ENCODE results near the gene NF2.
"Not testable (repeated sequence)": the region's sequence is repeated elsewhere in the genome, so short reads cannot be mapped to it uniquely, and the experiment has no call there.

The NF2 gene

DNA sequence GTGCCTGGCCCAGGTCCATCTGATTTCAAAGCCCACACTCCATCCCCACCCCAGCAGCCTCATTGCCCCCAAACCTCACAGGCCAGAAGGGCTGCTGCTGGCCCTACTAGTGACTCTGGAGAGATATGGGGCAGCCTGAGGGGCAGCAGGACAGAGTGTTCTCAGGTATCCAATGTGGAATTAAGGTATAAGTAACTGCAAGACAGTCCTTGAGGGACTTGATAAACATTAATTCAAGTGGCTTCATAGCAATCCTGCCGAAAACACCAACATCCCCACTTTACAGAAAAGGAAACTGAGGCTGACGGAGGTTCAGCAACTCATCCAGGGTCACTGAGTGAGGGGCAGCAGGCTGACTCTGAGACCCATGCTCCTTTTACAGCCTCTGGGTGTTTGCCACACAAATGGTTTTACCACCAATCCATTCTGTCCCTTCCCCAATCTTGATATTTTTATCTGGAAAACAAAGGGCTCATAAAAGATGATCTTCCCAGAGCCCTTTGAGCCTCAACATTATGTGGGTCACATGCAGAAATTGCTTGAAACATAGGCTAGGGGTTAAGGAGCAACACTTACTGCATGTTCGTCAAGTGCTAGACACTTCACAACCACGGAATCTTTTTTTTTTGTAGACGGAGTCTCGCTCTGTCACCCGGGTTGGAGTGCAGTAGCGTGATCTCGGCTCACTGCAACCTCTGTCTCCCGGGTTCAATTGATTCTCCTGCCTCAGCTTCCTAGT, 24.8 kb upstream of the NF2 start:
- H3K4me3 ChIP-seq (ENCODE audit: low read depth, low read length) = no peak overlapping the region
- in situ Hi-C loops (cut with HindIII; ENCODE audit: low pct_ligation_motif_present, low sequenced_read_pairs) = no loop called here

DNA sequence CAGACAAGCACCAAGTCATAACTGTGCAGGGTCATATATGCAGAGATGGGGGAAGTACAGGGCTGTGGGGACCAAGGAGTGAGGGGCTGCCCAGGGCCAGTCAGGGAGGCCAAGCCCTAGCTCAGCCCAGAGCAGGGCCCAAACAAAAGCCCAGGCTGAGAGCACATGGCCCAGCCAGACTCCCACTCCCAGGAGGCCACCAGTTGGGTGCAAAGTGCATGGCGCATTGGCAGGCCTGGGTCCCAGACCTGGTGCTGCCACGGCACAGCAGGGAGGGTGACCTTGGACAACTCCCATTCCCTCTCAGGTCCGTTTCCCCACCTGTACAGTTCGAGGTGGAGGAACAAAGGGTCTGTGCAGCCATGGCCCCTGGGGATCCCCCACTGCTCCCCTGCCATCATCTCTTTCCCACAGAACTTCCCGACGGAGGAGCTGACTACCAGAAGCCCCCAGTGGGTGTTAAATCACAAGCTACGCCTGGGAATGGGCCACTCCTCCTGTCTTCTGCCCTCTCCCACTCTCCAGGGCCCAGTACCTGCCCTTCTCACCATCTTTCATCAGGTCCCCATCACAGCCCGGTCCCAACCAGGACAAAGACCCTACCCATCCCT, 23.1 kb upstream of the NF2 start:
- H3K27ac ChIP-seq = no peak overlapping the region
- peak overlapping the region; percentile 74 for H3K4me3 ChIP-seq (ENCODE audit: low read depth, low read length)
- in situ Hi-C loops (cut with HindIII; ENCODE audit: low pct_ligation_motif_present, low sequenced_read_pairs) = no loop called here

More for the DNA sequence above, 24.8 kb upstream of the NF2 start:
- DNase-seq = no peak
- Histone ChIP-seq H3K36me3 (replicated peaks) (no peaks in the 10 kb centered on the region), H3K27ac (no peak overlapping the region), H3K27me3 (replicated peaks) (no peaks in the 10 kb centered on the region)
- TF ChIP-seq, protein P1, sequence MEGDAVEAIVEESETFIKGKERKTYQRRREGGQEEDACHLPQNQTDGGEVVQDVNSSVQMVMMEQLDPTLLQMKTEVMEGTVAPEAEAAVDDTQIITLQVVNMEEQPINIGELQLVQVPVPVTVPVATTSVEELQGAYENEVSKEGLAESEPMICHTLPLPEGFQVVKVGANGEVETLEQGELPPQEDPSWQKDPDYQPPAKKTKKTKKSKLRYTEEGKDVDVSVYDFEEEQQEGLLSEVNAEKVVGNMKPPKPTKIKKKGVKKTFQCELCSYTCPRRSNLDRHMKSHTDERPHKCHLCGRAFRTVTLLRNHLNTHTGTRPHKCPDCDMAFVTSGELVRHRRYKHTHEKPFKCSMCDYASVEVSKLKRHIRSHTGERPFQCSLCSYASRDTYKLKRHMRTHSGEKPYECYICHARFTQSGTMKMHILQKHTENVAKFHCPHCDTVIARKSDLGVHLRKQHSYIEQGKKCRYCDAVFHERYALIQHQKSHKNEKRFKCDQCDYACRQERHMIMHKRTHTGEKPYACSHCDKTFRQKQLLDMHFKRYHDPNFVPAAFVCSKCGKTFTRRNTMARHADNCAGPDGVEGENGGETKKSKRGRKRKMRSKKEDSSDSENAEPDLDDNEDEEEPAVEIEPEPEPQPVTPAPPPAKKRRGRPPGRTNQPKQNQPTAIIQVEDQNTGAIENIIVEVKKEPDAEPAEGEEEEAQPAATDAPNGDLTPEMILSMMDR (IDR thresholded peaks at IDR 0.05; ENCODE audit: low read depth, low read length, missing control alignments) = no peak

DNA sequence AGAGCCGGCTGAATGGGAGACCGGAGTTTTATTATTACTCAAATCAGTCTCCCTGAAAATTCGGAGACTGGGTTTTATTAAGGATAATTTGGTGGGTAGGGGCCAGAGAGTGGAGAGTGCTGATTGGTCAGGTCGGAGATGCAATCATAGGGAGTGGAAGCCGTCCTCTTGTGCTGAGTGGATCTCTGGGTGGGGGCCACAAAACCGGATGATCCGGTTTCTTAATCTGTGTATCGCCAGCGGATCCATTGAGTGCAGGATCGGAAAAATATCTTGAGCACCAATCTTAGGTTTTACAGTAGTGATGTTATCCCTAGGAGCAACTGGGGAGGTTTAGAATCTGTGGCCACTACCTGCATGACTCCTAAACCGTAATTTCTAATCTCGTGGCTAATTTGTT, 21.6 kb upstream of the NF2 start:
- no peaks in the 10 kb centered on the region for H3K27me3 ChIP-seq (replicated peaks)
- TF ChIP-seq, protein P1 (IDR thresholded peaks at IDR 0.05; ENCODE audit: low read depth, low read length, missing control alignments) = no peak
- no peak overlapping the region for H3K4me3 ChIP-seq (ENCODE audit: low read depth, low read length)
- H3K36me3 ChIP-seq (replicated peaks) = no peaks in the 10 kb centered on the region
- in situ Hi-C loops (cut with HindIII; ENCODE audit: low pct_ligation_motif_present, low sequenced_read_pairs) = no loop called here
- DNase-seq = no peak
- H3K27ac ChIP-seq = no peak overlapping the region

More for the DNA sequence above, 23.1 kb upstream of the NF2 start:
- H3K36me3 ChIP-seq (replicated peaks) = no peaks in the 10 kb centered on the region
- no peaks in the 10 kb centered on the region for H3K27me3 ChIP-seq (replicated peaks)
- TF ChIP-seq, protein P1 (IDR thresholded peaks at IDR 0.05; ENCODE audit: low read depth, low read length, missing control alignments) = no peak
- no peak for DNase-seq

DNA sequence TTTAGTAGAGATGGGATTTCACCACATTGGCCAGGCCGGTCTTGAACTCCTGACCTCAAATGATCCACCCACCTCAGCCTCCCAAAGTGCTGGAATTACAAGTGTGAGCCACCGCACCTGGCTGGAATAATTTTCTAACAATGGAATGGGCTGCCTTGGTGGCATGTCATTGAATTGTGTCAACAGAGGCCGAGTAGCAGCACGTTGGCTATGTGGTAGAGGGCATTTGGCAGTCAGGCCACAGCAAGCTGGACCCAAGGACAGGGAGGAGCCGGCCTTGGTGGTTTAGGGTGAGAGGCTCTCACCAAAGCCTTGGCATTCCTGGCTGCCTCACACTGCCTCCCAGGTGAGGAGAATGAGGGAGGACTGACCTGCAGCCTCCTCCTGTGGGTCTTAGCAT, 18.5 kb upstream of the NF2 start:
- in situ Hi-C loops (cut with HindIII; ENCODE audit: low pct_ligation_motif_present, low sequenced_read_pairs) = no loop called here
- H3K4me3 ChIP-seq (ENCODE audit: low read depth, low read length) = no peak overlapping the region
- TF ChIP-seq, protein P1 (IDR thresholded peaks at IDR 0.05; ENCODE audit: low read depth, low read length, missing control alignments) = no peak

DNA sequence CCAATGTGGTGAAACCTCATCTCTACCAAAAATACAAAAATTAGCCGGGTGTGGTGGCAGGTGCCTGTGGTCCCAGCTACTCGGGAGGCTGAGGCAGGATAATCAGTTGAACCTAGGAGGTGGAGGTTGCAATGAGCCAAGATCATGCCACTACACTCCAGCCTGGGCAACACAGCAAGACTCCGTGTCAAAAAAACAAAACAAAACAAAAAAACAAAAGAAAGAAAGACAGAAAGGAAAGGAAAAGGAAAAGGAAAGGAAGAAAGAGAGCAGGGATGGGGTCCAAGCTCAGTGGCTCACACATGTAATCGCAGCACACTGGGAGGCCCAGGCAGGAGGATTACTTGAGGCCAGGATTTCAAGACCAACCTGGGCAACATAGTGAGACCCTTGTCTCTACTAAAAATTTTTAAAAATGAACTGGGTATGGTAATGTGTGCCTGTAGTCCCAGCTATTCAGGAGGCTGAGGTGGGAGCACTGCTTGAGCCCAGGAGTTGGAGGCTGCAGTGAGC, 17.2 kb upstream of the NF2 start:
- DNase-seq; in situ Hi-C loops (cut with HindIII; ENCODE audit: low pct_ligation_motif_present, low sequenced_read_pairs); H3K4me3 ChIP-seq (ENCODE audit: low read depth, low read length); H3K36me3 ChIP-seq (replicated peaks); H3K27me3 ChIP-seq (replicated peaks); H3K27ac ChIP-seq: not testable (repeated sequence)

More for the DNA sequence above, 18.5 kb upstream of the NF2 start:
- DNase-seq = no peak
- no peaks in the 10 kb centered on the region for H3K36me3 ChIP-seq (replicated peaks)
- H3K27ac ChIP-seq = no peak overlapping the region
- H3K27me3 ChIP-seq (replicated peaks) = no peaks in the 10 kb centered on the region

DNA sequence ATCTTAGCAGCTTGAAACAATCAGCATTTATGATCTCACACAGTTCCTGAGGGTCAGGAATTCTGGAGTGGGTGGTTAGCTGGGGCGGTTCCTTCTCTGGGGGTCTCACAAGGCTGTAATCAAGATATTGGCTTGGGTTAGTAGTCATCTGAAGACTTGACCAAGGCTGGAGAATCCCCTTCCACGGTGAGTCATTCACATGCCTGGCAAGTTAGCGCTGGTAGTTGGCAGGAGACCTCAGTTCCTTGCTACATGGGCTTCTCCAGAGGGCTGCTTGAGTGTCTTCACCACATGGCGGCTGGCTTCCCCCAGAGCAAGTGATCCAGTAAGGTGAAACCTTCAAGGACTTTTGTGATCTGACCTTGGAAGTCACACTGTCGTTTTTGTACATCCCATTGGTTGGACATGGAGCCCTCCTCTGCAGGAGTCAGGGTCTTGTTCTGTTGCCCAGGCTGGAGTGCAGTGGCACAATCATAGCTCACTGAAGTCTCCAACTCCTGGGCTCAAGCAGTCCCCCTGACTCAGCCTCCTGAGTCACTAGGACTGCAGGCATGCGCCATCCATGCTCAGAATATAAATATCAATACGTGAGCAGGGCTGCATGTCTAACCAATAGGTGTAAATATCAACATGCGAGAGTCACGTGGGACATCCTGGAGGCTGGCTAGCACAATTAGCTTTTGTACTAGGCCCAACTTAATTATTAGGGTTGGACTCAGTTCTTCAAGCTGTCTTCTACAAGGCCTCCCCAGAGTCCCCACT, 15.3 kb upstream of the NF2 start:
- no peak overlapping the region for H3K4me3 ChIP-seq (ENCODE audit: low read depth, low read length)
- no peaks in the 10 kb centered on the region for H3K27me3 ChIP-seq (replicated peaks)
- H3K36me3 ChIP-seq (replicated peaks) = no peaks in the 10 kb centered on the region
- TF ChIP-seq, protein P1 (IDR thresholded peaks at IDR 0.05; ENCODE audit: low read depth, low read length, missing control alignments) = no peak
- H3K27ac ChIP-seq = no peak overlapping the region
- DNase-seq = peak; percentile 74
- in situ Hi-C loops (cut with HindIII; ENCODE audit: low pct_ligation_motif_present, low sequenced_read_pairs) = no loop called here

Measured in brain microvascular endothelial cell (primary cell).